ENCODE data around the gene ARHGEF12. TPM values are rescaled to one million over a fixed set of nuclear protein-coding genes. Genes with fewer than 3 reads are reported as not detected.
A peak's percentile ranks its signal among the peaks of the same experiment; 100 is the strongest.

ARHGEF12 gene
- total RNA-seq, 1 donor from 2014 or later = 224 TPM

DNA sequence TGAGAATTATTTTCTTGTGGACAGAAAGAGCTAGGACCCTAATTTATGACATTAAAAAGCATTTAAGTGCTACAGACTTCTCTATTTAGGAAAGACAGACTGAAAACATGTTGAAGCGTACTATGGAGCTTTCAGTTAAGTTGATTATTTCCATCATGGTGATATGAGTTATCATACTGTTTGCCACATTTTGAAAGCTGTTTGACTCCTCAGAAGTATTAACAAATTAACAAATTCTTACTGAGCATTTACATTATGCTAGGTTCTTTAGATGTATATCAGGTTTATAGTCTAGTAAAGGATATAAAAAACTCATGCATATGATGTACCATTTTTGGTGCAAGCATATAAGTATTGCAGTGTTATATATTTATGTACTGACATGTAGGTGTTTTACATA, 50.1 kb downstream of the ARHGEF12 start:
- no peak for DNase-seq (ENCODE audit: low read depth)

DNA sequence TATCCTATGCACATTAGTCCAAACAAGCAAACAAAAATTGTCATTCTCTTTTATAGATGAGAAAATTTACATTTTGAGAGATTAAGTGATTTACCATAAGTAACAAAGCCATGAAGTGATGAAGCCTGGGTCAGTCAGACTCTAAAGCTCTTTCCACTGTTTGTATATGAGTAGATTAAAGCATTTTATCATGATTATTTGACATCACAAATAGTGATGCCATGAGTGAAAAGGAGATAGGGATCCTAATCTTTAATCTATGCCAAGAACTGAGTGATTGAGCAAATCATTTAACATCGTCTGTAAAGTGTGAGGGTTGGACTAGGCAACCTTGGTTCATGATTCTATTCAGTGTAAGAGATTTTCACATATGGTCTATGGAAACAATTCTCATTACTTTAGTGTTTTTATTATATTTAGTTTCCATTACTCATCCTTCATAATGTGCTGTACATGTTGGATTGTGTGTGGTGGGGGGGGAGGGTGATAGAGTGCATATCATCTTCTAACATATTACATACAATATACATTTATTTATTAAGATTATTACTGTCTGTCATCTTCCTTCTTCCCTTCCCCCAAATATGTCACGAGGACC, 50.7 kb downstream of the ARHGEF12 start:
- no peak for DNase-seq (ENCODE audit: low read depth)

- no peak for DNase-seq (ENCODE audit: low read depth)
These were observed 52.0 kb downstream of the ARHGEF12 start for GRCh38 chr11:120388261-120388660.

DNA sequence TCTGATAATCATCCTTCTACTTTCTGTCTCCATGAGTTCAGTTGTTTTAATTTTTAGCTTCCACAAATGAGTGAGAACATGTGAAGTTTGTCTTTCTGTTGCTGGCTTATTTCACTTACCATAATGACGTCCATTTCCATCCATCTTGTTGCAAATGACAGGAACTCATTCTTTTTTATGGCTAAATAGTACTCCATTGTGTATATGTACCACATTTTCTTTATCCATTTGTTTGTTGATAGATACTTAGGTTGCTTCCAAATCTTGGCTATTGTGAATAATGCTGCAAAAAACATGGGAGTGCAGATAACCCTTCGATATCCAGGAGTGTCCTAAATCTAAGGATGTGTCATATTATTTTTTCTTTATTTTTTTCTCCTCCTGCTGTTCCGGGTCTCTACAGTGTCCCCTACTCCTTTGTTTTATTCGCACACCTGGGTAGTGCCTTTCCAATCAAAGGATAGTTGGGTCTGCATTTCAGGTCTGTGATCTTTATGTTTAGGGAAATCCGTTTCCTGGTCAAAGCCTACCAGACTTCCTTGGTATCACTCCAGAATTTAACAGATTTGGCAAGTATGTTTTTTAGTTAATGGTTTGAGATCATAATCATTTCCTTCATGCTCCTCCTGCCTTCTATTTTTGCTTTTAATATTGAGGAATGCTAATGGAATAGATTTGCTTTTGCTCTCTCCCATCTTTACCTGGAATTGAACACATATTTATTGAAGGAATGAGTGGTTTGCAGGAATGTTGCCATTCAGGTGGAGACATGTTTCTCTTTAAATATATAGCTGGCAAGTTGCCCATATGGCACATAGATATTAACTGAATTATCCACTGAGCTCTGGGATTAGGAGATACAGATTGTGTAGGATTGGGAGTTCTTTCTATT, 53.7 kb downstream of the ARHGEF12 start:
- DNase-seq (ENCODE audit: low read depth) = no peak

DNA sequence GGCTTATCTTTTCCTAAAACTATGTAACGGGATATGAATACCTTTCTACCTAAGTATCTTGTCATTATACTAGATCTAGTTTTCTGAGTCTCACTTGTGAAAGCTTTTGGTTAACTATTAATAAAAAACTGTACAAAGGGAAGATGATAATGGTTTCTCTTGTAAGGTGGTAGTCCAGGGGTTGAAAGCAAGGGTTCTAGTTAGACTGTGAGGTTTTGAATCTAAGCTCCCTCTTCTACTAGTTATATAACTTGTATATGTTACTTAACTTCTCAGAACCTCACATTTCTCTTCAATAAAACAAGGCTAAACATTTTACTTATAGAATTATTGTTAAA, 54.3 kb downstream of the ARHGEF12 start:
- DNase-seq (ENCODE audit: low read depth) = peak; percentile 39

- peak; percentile 17 for DNase-seq (ENCODE audit: low read depth)
These were observed 55.1 kb downstream of the ARHGEF12 start for GRCh38 chr11:120391292-120391691.

DNA sequence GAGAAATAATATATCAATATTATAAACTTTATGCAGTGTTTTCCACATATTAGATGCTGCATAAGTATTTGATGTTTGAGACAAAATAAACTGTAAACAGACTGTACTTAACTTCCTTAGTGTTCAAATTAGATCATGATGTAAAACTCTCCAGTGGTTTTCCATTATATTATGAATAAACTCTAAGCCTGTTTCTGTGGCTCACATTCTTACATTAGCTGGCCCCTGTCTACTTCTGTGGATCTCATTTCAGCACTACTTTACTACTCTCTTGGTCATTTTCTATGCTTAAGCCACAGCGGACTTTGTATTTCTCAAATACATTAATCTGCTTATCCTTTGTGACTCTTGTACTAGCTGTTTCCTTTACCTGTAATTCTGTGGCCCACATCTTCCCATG, 55.6 kb downstream of the ARHGEF12 start:
- no peak for DNase-seq (ENCODE audit: low read depth)

- DNase-seq (ENCODE audit: low read depth) = no peak
These were observed 56.1 kb downstream of the ARHGEF12 start for GRCh38 chr11:120392314-120392713.

GRCh38 chr11:120392793-120393192, 56.6 kb downstream of the ARHGEF12 start:
- DNase-seq (ENCODE audit: low read depth) = no peak

GRCh38 chr11:120394119-120394518, 57.9 kb downstream of the ARHGEF12 start:
- DNase-seq (ENCODE audit: low read depth) = no peak

DNA sequence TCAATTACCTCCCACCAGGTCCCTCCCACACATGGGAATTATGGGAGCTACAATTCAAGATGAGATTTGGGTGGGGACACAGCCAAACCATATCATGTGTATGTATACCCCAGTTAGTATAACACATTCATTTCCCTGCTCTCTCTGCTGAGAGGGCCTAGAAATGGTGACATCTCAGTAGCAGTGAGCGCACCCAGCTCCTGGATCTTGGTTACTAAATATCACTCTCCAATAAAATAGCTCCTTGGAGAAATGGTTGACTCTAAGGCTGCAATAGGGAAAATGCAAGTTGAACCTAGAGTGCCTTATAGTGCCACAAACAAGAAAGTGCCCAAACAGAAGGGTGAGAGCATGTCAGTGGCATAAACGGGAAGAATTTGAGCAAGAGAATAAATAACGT, 59.6 kb downstream of the ARHGEF12 start:
- DNase-seq (ENCODE audit: low read depth) = no peak

DNA sequence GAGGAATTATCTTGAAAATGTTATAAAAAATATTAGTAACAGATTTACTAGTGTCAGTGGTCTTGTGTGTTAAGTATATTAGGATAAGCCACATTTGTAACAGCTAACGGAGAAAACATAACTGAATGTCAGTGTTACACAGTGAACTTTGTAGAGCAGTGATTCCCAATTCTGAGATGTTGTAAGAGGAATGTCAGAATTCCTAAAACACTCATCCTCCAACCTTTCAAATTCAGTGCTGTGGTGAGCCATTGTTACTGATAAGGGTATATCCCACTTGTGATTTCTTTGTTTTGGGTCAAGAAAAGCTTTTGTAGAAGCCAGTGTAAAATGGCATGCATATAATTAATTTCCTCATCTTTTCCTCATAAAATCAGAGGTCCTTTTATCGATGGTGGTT, 61.9 kb downstream of the ARHGEF12 start:
- no peak for DNase-seq (ENCODE audit: low read depth)

DNA sequence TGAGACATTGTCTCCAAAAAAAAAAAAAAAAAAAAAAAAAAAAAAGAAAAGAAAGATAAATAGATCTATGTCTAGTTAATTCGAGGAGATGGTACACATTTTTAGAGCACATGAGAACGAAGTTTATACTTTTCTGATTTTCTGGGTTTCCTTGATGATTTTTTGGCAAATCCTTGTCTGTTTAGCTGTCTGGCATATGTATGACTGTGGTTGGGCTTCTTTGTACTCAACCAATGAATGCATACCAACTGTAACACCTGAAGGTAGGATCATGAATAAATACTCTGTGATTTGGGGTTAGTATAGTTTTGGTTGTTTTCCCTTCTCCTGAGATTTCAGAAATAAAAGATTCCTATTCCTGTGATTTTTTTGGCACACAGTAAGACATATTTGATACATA, 63.1 kb downstream of the ARHGEF12 start:
- no peak for DNase-seq (ENCODE audit: low read depth)

GRCh38 chr11:120400564-120401364, 64.6 kb downstream of the ARHGEF12 start:
- peak; percentile 99 for DNase-seq (ENCODE audit: low read depth)

DNA sequence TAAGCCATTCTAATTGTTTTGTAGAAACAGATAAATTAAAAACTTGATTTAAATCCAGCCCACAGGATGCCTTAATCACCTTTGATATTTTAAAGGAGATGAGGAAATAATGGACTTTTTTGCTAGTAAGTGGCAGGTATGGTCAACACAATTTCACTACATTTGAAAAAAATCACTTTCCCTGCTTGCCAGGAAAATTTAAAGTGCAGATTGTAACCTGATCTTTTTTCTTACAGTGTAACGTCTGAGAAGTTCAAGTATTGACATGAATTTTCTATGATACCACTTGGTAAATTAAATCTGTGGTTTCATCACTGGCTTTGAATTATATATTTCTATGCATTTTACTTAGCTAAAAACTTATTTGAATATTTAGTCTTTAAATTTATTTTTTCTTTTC, 65.3 kb downstream of the ARHGEF12 start:
- DNase-seq (ENCODE audit: low read depth) = peak; percentile 40

DNA sequence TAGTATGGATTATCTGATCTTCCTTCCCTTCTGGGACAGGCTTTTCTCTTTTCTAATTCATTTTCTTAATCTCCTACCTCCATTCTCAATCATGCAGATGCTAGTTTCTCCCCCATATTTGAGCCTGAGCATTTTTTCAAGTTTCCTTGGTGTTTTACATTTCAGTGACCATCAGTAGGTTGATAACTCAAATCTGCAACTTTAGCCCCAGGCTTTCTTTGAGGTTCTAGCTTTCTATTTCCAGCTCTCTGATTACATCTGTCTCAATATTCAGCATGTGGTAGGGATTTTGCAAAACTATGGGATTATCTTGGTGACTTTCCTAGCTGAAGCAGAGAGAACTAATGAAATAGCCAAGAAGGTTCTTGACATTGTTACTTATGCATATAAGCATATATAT, 67.8 kb downstream of the ARHGEF12 start:
- DNase-seq (ENCODE audit: low read depth) = no peak

DNA sequence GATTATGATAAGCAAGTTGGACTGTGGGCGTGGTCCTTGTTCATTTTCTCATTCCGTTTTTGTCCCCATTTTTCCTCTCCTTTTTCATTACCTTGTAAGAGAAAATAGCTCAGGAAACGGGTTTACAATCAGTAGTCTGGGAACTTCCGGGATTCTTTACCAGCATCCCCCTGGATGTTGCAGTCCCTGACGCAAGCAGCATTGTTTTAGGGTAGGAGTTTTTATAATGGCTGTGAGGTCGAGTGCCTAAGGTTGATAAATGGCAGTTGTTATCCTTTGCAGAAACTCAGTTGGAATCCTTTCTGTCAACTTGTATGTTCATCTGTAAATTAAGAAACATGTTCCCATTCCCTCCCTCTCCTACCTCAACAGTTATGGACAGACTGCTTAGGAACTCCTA, 68.3 kb downstream of the ARHGEF12 start:
- no peak for DNase-seq (ENCODE audit: low read depth)

DNA sequence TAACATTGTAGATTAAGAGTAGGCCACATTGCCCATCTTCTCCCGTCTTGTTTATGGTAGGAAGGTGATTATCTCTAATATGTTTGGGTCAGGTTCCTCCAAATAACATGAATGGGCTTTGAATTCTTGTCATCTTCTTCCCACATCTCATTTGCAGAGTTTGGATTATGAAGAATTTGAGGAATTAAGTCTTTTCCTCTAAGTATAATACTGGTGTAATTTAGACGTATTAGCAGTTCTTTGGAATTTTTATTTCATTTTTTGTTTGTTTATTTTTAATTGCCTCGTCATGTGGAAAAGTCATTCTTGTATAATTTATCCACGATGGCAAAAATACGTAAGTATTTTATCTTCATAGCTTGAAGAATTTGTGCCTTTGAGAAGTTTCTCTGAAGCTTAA, 73.4 kb downstream of the ARHGEF12 start:
- no peak for DNase-seq (ENCODE audit: low read depth)

- DNase-seq (ENCODE audit: low read depth) = no peak
These were observed 74.6 kb downstream of the ARHGEF12 start for GRCh38 chr11:120410622-120411380.

- DNase-seq (ENCODE audit: low read depth) = peak; percentile 52
These were observed 77.3 kb downstream of the ARHGEF12 start for GRCh38 chr11:120413480-120413879.

DNA sequence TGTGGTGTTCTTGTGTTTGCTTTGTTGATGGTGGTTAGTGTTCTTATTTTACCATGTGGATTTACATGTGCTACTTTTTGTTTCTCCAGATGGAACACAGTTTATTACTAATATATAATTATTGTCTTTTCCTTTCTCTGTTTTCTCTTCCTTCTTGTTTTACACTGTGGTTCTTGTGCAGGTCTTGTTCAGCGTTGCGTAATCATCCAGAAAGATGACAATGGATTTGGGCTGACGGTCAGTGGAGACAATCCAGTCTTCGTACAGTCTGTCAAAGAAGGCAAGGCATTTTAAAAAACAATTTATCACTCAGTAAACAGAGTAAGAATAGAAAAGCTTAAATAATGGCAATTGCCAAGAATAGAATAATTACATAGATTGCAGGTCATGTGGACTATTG, 84.4 kb downstream of the ARHGEF12 start:
- DNase-seq (ENCODE audit: low read depth) = no peak
